HG03139 (cell line): ENCODE results near the gene RPL18.

Experiments
- ATAC-seq: cut with Tn5 transposase; IDR thresholded peaks from one replicate; pipeline ENCODE4 v1.9.1; 2021; ENCODE audit not compliant: unreplicated experiment

Gene RPL18

DNA sequence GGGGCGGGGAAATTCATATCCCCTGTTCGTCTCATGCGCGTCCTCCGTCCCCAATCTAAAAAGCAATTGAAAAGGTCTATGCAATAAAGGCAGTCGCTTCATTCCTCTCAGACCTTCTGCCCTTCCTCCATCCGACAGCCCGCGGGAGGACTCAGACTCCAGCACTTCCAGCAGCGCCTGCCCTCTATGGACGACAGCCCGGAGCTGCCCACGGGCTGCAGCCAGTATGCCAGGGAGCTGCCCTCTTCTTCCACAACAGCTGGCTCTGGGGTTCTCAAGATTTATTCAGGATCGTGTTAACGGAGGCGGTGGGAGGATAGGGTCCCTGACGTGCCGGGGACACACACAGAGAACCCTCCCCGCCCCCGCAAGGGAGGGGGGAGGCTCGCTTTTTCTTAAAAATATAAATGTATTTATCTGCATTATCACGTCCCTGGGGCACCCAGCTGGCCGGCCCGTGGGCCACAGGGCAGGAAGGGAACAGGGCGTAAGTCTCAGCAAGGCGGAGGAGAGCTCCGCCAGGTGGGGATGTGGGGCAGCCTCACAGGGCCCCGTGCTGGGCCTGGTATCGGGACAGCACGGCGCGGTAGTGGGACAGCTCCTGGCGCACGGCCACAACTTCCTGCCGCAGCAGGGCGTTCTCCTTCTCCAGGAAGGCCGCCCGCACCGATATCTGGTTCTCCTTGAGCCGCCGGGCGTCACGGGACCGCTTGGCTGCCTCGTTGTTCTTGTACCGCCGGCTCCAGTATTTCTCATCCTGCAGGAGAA, 11.5 kb upstream of the RPL18 start:
- ATAC-seq, result no peak

DNA sequence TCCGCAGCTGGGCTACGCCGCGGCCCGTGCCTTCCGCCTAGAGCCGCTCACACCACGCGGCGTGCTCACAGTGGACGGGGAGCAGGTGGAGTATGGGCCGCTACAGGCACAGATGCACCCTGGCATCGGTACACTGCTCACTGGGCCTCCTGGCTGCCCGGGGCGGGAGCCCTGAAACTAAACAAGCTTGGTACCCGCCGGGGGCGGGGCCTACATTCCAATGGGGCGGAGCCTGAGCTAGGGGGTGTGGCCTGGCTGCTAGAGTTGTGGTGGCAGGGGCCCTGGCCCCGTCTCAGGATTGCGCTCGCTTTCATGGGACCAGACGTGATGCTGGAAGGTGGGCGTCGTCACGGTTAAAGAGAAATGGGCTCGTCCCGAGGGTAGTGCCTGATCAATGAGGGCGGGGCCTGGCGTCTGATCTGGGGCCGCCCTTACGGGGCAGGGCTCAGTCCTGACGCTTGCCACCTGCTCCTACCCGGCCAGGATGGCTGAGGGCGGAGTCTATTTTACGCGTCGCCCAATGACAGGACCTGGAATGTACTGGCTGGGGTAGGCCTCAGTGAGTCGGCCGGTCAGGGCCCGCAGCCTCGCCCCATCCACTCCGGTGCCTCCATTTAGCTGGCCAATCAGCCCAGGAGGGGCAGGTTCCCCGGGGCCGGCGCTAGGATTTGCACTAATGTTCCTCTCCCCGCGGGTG, 10.8 kb upstream of the RPL18 start:
- no peak for ATAC-seq

DNA sequence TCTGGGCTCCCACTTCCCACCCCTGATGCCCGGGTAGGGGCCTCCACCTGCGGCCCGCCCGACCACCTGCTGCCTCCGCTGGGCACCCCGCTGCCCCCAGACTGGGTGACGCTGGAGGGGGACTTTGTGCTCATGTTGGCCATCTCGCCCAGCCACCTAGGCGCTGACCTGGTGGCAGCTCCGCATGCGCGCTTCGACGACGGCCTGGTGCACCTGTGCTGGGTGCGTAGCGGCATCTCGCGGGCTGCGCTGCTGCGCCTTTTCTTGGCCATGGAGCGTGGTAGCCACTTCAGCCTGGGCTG, 10.3 kb upstream of the RPL18 start:
- ATAC-seq, result no peak

DNA sequence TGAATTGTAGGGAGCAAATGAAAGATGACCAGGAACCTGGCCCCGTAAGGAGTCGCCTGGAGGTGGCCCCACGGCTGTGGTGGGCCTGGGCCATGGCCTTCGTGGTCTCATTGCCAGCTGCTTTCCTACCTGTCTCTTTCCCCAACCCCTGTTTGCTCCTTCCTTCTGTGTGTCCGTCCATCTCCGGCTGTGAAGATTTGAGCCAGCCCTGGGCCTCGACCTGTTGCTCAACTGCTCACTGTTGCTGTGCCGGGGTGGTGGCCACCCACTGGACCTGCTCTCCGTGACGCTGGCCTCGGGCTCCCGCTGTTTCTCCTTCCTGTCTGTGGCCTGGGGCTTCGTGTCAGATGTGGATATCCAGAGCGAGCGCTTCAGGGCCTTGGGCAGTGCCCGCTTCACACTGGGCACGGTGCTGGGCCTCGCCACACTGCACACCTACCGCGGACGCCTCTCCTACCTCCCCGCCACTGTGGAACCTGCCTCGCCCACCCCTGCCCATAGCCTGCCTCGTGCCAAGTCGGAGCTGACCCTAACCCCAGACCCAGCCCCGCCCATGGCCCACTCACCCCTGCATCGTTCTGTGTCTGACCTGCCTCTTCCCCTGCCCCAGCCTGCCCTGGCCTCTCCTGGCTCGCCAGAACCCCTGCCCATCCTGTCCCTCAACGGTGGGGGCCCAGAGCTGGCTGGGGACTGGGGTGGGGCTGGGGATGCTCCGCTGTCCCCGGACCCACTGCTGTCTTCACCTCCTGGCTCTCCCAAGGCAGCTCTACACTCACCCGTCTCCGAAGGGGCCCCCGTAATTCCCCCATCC, 9.7 kb upstream of the RPL18 start:
- ATAC-seq, result no peak

DNA sequence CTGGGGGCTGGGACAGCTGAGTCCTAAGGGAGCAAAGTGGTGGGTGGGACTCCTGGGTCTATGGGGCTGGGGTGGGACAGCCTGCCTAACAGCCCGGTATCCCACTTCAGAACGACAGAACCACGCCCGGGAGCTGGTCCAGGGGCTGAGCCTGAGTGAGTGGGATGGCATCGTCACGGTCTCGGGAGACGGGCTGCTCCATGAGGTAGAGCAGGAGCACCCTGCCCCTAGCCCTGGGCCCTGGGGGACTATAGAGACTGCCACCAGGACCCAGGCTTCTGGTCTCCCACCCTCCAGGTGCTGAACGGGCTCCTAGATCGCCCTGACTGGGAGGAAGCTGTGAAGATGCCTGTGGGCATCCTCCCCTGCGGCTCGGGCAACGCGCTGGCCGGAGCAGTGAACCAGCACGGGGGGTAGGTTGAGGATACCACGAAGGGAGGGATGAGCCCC, 8.9 kb upstream of the RPL18 start:
- ATAC-seq, result no peak

DNA sequence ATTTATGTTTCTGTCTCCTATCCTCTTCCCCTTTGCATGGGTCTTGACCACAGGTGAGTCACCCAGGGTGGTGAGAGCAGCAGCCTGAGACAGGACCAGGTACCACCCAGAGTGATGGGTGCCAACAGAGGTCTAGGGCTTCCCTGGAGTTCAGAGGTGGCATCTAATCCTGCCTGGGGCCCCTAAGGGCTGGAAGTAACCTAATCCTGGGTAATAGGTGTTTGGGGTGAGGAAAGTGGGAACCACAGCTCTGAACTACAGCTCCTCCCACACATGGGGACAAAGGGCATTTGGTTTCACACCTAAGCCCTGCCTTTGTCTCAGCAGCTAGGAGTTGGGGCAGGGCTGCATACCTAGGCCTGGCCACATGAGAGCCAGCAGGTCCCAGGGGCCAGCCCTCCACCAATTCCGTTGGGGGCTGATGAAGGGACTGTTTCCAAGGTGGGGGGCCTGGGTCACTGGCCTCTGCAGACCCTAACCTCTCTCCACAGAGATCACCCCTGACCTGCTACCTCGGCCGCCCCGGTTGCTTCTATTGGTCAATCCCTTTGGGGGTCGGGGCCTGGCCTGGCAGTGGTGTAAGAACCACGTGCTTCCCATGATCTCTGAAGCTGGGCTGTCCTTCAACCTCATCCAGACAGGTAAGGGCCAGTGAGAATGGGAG, 8.4 kb upstream of the RPL18 start:
- ATAC-seq, result no peak

DNA sequence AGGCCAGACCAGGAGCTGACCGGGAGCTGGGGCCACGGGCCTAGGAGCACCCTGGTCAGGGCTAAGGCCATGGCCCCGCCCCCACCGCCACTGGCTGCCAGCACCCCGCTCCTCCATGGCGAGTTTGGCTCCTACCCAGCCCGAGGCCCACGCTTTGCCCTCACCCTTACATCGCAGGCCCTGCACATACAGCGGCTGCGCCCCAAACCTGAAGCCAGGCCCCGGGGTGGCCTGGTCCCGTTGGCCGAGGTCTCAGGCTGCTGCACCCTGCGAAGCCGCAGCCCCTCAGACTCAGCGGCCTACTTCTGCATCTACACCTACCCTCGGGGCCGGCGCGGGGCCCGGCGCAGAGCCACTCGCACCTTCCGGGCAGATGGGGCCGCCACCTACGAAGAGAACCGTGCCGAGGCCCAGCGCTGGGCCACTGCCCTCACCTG, 6.9 kb upstream of the RPL18 start:
- ATAC-seq, result no peak

DNA sequence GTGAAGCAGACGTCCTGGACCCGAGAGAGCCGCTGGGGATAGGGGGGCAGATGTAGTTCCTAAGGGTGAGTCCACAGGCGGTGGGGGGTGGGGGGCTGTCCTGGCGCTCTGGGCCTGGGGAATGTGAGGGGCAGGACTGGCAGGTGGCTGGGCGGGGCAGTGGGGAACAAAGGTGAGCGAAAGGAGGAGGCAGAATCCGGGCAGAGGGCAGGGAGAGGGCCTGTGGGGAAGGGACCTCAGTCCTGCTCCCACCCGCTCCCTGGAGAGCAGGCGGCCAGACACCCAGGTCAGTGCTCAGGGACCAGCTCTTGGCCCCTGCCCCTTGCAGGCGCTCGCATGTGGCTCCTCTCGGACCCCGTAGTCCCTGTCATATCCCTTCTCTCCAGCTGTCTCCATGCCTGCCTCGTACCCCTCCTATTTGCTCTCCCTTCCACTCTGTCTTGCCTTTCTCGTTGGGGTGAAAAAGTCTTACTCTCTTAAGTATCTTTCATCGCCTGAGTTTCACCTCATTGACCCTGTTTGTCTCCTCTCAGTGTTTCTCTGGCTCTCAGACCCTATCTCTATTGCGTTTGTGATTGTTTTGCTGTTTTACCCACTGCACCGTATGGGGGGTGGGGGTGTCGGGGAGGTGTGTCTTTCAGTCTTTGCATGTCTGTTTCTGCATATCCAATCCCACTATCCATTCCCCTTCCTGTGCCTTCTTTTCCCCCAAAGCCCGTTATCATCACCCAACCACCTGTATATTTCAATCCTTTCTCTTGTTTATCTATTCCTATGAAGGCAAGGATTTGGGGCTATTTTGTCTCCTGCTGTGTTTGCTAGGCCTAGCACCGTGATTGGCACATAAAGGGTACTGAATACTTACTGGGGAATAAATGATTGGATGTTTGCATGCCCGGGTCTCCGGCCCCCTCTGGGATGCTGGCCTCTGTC, 6.1 kb upstream of the RPL18 start:
- ATAC-seq, result no peak

DNA sequence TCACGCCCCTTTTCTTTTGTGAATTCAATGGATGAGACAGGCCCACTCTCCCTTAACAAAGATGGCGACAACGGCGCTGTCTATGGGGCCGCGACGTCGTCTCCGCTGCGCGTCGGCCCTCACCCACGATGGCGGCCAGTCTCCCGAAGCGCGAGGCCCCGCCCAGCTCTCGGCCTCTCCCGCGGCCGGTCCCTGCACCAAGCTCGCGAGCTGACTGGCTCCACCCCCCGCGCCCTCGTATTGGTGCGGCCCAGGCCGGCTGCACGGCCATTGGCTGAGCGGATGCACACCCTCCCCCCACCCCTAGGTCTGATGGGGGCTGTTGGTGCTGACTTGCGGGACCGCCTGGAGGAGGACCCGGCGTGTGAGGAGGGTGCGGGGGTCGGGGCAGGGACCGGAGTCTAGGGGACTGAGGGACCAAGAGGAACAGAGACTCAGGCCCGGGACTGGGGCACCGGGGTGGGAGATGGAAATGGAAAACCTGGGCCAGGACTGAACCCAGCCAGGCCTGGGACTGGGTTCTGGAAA, 5.2 kb upstream of the RPL18 start:
- ATAC-seq, result peak; percentile 52

DNA sequence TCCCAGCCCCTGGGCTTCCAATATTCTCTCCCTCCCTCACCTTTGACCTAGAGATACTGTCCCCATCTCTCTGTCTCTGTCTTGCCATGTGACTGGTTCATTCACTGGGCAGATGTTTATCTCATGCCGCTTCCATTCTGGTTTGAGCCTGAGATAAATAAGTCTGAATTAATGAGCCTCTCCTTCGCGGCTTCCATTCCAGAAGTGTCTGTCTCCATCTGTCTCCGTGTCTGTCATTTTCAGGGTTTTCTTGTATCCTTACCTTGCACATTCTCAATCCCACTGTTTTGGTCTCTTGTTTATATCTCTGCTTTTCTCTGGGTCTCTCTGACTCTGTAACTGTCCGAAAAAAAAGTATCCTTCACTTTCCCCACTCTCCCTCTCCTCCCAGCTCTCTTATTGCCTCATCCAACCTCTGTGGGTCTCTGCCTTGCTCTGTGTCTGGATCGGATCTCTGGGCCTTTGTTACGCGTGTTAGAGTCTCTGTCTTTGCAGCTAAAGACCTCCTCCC, 4.6 kb upstream of the RPL18 start:
- no peak for ATAC-seq

DNA sequence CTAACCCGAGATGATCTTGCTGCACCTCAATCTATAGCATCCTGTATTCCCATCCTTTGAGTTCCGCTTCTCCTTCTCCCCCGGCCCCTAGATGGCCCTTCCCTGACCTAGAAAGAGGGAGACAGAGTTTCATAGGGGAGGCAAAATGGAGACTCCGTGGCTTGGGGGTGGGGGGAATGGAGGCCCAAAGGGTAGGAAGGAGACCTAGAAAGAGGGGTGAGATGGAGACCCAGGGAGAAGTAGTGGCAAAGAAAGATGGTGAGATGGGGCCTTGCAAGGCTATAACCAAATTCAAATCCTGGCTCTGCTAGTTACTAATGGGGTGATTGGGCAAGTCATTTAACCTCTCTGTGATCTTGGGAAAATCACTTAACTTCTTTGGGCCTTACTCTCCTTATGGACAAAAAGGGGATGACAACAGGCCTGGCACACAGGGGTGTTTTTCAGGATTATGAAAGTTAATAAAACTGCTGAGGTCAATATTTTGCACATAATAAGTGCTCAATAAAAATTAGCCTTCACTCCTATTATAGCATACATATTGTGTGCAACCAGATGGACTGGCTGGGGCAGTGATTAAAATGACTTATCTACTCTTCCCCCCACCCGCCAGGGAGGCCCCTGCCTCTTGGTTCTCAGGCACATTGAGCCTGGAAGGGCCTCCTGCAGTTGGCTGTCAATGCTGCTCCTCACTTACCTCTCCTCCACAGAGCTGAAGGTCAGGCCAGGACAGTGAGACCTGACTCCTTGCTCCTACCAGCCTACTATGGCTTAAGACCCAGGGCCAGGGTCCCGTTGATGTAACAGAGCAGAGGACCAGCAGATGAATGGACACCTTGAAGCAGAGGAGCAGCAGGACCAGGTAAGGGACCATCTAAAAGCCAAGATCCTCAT, 961 bp upstream of the RPL18 start:
- ATAC-seq, result no peak

DNA sequence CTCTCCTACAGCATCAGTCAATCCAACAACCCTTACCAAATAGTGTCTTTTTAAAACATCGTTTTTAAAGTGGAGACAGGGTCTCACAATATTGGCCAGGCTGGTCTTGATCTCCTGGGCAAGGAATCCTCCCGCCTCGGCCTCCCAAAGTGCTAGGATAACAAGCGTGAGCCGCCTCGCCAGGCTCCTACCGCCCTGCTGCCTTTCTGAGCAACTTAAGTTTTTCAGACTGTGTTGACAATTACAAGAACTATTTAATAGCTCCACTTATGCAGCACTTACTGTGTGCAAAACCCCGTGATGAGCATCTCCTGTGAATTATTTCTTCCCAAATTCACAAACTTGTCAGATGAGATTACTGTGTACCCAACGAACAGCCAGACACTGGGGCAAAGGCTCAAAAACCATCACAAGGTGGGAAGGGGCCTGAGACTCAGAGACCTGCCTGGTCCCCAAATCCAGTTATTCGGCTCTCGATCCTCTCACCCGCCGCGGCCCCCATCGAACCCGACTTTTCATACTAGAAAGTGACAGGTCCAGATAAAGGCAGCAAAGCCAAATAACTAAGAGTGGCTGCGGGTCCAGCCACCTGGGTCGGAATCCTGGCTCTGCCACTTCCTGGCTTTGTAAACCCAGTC, 581 bp downstream of the RPL18 start:
- ATAC-seq, result no peak

DNA sequence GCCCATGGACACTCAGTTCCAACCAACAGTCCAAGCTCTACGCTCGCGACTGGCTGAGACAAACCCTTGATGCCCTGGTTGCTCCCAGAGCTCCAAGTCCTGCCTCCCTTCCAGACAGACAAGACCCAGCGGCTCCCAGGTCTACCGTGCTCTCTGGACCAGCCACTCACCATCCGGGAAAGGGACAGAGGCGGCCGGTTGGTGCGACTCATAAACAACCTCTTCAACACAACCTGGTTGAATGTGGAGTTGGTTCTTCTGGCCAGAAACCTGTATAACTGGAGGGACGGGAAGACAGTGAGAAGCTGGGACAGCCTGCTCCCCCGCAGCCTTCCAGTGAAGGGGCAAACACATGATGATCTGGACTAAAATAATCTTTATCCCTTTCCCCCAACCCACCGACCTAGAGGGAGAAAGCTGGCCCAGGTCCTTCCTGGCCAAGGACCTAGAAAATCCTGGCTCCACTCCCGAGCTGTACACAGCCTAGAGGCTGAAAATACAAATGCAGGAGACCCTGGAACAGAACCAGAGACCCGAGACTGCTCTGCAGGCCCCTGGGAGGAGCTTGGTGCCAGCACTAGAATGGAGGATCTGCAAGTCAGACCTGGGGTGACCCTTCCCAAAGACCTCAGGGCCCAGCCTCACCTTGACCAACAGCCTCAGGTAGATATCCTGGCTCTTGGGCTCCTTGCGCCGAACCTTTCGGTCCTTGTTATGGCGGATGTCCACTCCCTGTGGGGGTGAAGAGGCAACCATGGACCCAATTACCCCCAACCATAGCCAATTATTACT, 1.6 kb downstream of the RPL18 start:
- ATAC-seq, result no peak

DNA sequence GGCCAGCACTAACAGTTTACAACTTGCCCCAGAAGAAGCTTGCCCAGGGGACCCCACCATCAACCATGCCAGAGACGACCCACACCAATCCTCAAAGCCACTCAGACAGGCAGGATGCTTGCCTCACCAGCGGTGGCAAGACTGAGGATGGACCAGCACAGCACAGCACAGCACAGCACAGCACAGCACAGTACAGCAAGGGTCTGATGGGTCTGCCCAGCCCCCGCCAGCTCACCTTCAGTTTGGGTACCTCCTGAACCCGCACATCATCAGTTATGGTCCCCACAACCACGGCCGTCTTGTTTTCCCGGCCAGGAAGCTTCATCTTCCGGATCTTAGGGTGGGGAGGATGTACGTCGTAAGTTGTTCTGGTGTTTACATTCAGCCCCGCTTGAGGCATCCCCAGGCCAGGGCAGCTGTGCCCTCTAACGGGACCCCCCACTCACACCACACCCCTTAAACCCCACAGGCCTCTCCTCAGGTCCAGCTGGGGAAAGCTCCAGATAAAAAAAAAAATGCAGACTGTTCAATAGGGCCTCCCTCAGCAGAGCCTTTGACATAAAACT, 2.4 kb downstream of the RPL18 start:
- ATAC-seq, result no peak

DNA sequence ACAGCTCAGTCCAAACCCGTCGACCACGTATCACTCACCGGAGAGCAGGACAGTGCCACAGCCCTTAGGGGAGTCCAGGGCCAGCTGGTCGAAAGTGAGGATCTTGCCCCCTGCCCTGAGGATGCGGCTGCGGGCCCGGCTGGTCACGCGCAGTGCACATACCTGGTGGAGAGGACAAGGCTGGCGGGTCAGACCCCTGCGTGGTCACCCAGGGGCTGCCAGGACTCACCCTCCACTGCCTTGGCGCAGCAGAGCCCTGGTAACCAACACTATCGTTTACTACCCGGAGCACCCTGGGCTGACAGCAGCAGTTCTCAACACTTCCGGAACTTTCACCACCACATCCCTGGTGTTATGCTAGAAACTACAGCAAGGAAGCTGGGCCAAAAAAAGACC, 2.9 kb downstream of the RPL18 start:
- no peak for ATAC-seq

DNA sequence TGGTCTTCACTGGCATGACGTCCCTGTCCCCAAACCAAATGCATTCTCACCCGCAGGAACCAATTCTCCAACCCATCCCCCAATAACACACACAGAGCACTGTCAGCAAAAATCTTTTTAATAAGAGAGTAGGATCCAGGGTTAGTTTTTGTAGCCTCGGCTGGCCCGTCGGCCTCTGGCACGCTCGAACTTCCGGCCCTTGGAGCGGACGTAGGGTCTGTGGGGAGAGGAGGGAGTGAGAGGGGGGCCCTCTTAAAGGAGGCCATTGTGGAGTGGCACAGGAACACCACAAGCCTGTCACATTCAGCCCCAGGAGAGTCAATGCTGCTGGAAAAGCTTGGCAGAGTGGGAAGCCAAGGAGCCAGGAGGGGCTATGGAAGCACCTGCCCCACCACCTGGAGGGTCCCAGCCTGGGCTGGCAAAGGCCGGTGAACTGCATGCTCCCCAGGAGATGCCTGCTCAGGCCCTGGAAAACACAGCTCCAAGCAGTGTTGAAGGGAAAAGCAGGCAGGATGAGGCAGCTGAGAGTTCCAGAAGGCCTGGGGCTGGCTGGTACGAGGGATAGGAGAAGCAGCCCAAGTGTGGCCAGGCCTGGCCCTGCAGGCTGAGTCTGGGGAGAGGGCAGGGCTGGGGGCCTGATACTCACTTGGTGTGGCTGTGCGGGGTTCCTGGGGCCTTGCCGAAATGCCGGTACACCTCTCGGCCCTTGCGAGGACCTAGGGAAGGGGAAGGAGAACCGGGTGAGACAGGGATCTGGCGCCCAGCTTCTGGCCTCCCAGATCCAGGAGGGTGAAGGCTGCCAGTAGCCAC, 3.5 kb downstream of the RPL18 start:
- no peak for ATAC-seq
